ENCODE results near the gene NHS.

NHS gene

GRCh38 chrX:17375637-17376430 lies 834 bp downstream of the NHS start:
- H3K4me1 ChIP-seq (ENCODE audit: control insufficient read depth, insufficient read depth, low read length): no peaks in the 10 kb centered on the region
- H3K9me3 ChIP-seq (replicated peaks; ENCODE audit: low read length): no peaks in the 10 kb centered on the region
- peaks cover 29% of the 10 kb centered on the region for H3K27me3 ChIP-seq (ENCODE audit: control insufficient read depth, insufficient read depth, low read length)
- peak overlapping the region; percentile 88 for H3K4me2 ChIP-seq (ENCODE audit: low read length)
- peak overlapping the region; percentile 66 for H3K4me3 ChIP-seq (ENCODE audit: low read length)
- H3K36me3 ChIP-seq (ENCODE audit: insufficient read depth, low read length): no peaks in the 10 kb centered on the region
- no peak overlapping the region for H3K9ac ChIP-seq (ENCODE audit: low read depth, low read length)

GRCh38 chrX:17376431-17377077 lies 1.6 kb downstream of the NHS start:
- Histone ChIP-seq H3K27me3 (ENCODE audit: control insufficient read depth, insufficient read depth, low read length) (peaks cover 26% of the 10 kb centered on the region), H3K4me3 (ENCODE audit: low read length) (peak overlapping the region; percentile 66), H3K9ac (ENCODE audit: low read depth, low read length) (no peak overlapping the region)

GRCh38 chrX:17377091-17377717 lies 2.2 kb downstream of the NHS start:
- peak overlapping the region; percentile 61 for H3K4me2 ChIP-seq (ENCODE audit: low read length)
- no peak overlapping the region for H3K4me3 ChIP-seq (ENCODE audit: low read length)
- no peaks in the 10 kb centered on the region for H3K36me3 ChIP-seq (ENCODE audit: insufficient read depth, low read length)
- H3K9ac ChIP-seq (ENCODE audit: low read depth, low read length): no peak overlapping the region
- H3K27me3 ChIP-seq (ENCODE audit: control insufficient read depth, insufficient read depth, low read length): peaks cover 26% of the 10 kb centered on the region
- H3K4me1 ChIP-seq (ENCODE audit: control insufficient read depth, insufficient read depth, low read length): no peaks in the 10 kb centered on the region
- no peaks in the 10 kb centered on the region for H3K9me3 ChIP-seq (replicated peaks; ENCODE audit: low read length)

More at GRCh38 chrX:17376431-17377077, 1.6 kb downstream of the NHS start:
- Histone ChIP-seq H3K4me1 (ENCODE audit: control insufficient read depth, insufficient read depth, low read length) (no peaks in the 10 kb centered on the region), H3K9me3 (replicated peaks; ENCODE audit: low read length) (no peaks in the 10 kb centered on the region), H3K36me3 (ENCODE audit: insufficient read depth, low read length) (no peaks in the 10 kb centered on the region), H3K4me2 (ENCODE audit: low read length) (peak overlapping the region; percentile 88)

- H3K9me3 ChIP-seq (replicated peaks; ENCODE audit: low read length): no peaks in the 10 kb centered on the region
- no peaks in the 10 kb centered on the region for H3K36me3 ChIP-seq (ENCODE audit: insufficient read depth, low read length)
- no peak overlapping the region for H3K4me3 ChIP-seq (ENCODE audit: low read length)
- peak overlapping the region; percentile 61 for H3K4me2 ChIP-seq (ENCODE audit: low read length)
- no peaks in the 10 kb centered on the region for H3K4me1 ChIP-seq (ENCODE audit: control insufficient read depth, insufficient read depth, low read length)
- no peak overlapping the region for H3K9ac ChIP-seq (ENCODE audit: low read depth, low read length)
- peaks cover 26% of the 10 kb centered on the region for H3K27me3 ChIP-seq (ENCODE audit: control insufficient read depth, insufficient read depth, low read length)
Observed at GRCh38 chrX:17377795-17378194, 2.8 kb downstream of the NHS start.

GRCh38 chrX:17380221-17380620 lies 5.2 kb downstream of the NHS start:
- Histone ChIP-seq H3K36me3 (ENCODE audit: insufficient read depth, low read length) (no peaks in the 10 kb centered on the region), H3K4me1 (ENCODE audit: control insufficient read depth, insufficient read depth, low read length) (no peaks in the 10 kb centered on the region), H3K4me2 (ENCODE audit: low read length) (no peak overlapping the region), H3K9ac (ENCODE audit: low read depth, low read length) (no peak overlapping the region), H3K4me3 (ENCODE audit: low read length) (no peak overlapping the region), H3K27me3 (ENCODE audit: control insufficient read depth, insufficient read depth, low read length) (peaks cover 26% of the 10 kb centered on the region), H3K9me3 (replicated peaks; ENCODE audit: low read length) (no peaks in the 10 kb centered on the region)

- H3K4me3 ChIP-seq (ENCODE audit: low read length): no peak overlapping the region
- H3K9me3 ChIP-seq (replicated peaks; ENCODE audit: low read length): no peaks in the 10 kb centered on the region
- peaks cover 2% of the 10 kb centered on the region for H3K27me3 ChIP-seq (ENCODE audit: control insufficient read depth, insufficient read depth, low read length)
- no peaks in the 10 kb centered on the region for H3K4me1 ChIP-seq (ENCODE audit: control insufficient read depth, insufficient read depth, low read length)
- no peak overlapping the region for H3K4me2 ChIP-seq (ENCODE audit: low read length)
- H3K9ac ChIP-seq (ENCODE audit: low read depth, low read length): no peak overlapping the region
- H3K36me3 ChIP-seq (ENCODE audit: insufficient read depth, low read length): no peaks in the 10 kb centered on the region
Observed at GRCh38 chrX:17390419-17390850, 15.4 kb downstream of the NHS start.

- Histone ChIP-seq H3K36me3 (ENCODE audit: insufficient read depth, low read length) (no peaks in the 10 kb centered on the region), H3K4me1 (ENCODE audit: control insufficient read depth, insufficient read depth, low read length) (peaks cover 2% of the 10 kb centered on the region), H3K4me2 (ENCODE audit: low read length) (no peak overlapping the region), H3K27me3 (ENCODE audit: control insufficient read depth, insufficient read depth, low read length) (peaks cover 2% of the 10 kb centered on the region), H3K9ac (ENCODE audit: low read depth, low read length) (no peak overlapping the region), H3K9me3 (replicated peaks; ENCODE audit: low read length) (no peaks in the 10 kb centered on the region), H3K4me3 (ENCODE audit: low read length) (no peak overlapping the region)
Observed at GRCh38 chrX:17395154-17395553, 20.2 kb downstream of the NHS start.

- Histone ChIP-seq H3K27me3 (ENCODE audit: control insufficient read depth, insufficient read depth, low read length) (no peaks in the 10 kb centered on the region), H3K36me3 (ENCODE audit: insufficient read depth, low read length) (no peaks in the 10 kb centered on the region)
Observed at GRCh38 chrX:17397074-17397473, 22.1 kb downstream of the NHS start.

GRCh38 chrX:17403189-17403691 lies 28.2 kb downstream of the NHS start:
- Histone ChIP-seq H3K9me3 (replicated peaks; ENCODE audit: low read length) (no peaks in the 10 kb centered on the region), H3K4me1 (ENCODE audit: control insufficient read depth, insufficient read depth, low read length) (peaks cover 7% of the 10 kb centered on the region), H3K4me3 (ENCODE audit: low read length) (no peak overlapping the region), H3K27me3 (ENCODE audit: control insufficient read depth, insufficient read depth, low read length) (no peaks in the 10 kb centered on the region), H3K9ac (ENCODE audit: low read depth, low read length) (no peak overlapping the region), H3K36me3 (ENCODE audit: insufficient read depth, low read length) (no peaks in the 10 kb centered on the region), H3K4me2 (ENCODE audit: low read length) (no peak overlapping the region)

More at GRCh38 chrX:17397074-17397473, 22.1 kb downstream of the NHS start:
- Histone ChIP-seq H3K9me3 (replicated peaks; ENCODE audit: low read length) (no peaks in the 10 kb centered on the region), H3K4me3 (ENCODE audit: low read length) (no peak overlapping the region), H3K4me1 (ENCODE audit: control insufficient read depth, insufficient read depth, low read length) (peaks cover 2% of the 10 kb centered on the region), H3K9ac (ENCODE audit: low read depth, low read length) (no peak overlapping the region), H3K4me2 (ENCODE audit: low read length) (no peak overlapping the region)

- no peaks in the 10 kb centered on the region for H3K9me3 ChIP-seq (replicated peaks; ENCODE audit: low read length)
- no peak overlapping the region for H3K4me2 ChIP-seq (ENCODE audit: low read length)
- H3K4me1 ChIP-seq (ENCODE audit: control insufficient read depth, insufficient read depth, low read length): peaks cover 7% of the 10 kb centered on the region
- no peak overlapping the region for H3K4me3 ChIP-seq (ENCODE audit: low read length)
- no peaks in the 10 kb centered on the region for H3K27me3 ChIP-seq (ENCODE audit: control insufficient read depth, insufficient read depth, low read length)
- no peak overlapping the region for H3K9ac ChIP-seq (ENCODE audit: low read depth, low read length)
- no peaks in the 10 kb centered on the region for H3K36me3 ChIP-seq (ENCODE audit: insufficient read depth, low read length)
Observed at GRCh38 chrX:17403972-17404371, 29.0 kb downstream of the NHS start.

- H3K9me3 ChIP-seq (replicated peaks; ENCODE audit: low read length): no peaks in the 10 kb centered on the region
- no peak overlapping the region for H3K4me2 ChIP-seq (ENCODE audit: low read length)
- H3K9ac ChIP-seq (ENCODE audit: low read depth, low read length): no peak overlapping the region
- H3K4me3 ChIP-seq (ENCODE audit: low read length): no peak overlapping the region
- H3K27me3 ChIP-seq (ENCODE audit: control insufficient read depth, insufficient read depth, low read length): no peaks in the 10 kb centered on the region
- H3K36me3 ChIP-seq (ENCODE audit: insufficient read depth, low read length): no peaks in the 10 kb centered on the region
- H3K4me1 ChIP-seq (ENCODE audit: control insufficient read depth, insufficient read depth, low read length): peaks cover 7% of the 10 kb centered on the region
Observed at GRCh38 chrX:17405225-17405969, 30.4 kb downstream of the NHS start.

All from skeletal muscle satellite cell (primary cell).